Measurements from ENCODE around the gene CDK5RAP2. TPM values are rescaled to one million over a fixed set of nuclear protein-coding genes. Genes with fewer than 3 reads are reported as not detected.

Gene CDK5RAP2
- total and polyA plus RNA-seq, 10 donors: 19.5 to 93.7 (median 61.9) TPM

DNA sequence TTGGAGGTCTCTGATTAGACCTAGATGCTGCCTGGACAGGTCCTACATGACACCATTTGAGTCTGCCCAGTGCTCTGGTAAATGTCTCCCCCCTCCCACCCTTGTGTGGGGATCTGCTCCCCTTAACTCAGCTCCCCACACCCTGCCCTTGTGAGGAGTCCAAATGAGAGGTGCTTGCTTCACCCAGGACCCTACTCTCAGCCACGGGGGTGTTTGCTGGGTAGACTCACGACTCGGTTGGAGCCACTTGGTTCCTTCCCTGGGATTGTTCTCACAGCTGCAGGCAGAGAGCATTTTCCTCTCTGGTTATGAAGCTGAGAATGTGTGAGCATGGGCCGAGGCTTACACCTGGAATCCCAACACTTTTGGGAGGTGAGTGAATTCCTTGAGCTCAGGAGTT, 204.7 kb downstream of the CDK5RAP2 start:
- H3K9me3 ChIP-seq: peaks cover 0 to 19% (median 16%) of the 10 kb centered on the region in 8 donors
- no peak for DNase-seq
- 79 to 97% (median 95%) methylated on average over 4 of the region's 4 CpGs for WGBS, 5 donors
- H3K4me1 ChIP-seq: no peaks in the 10 kb centered on the region
- TF ChIP-seq, protein P1, sequence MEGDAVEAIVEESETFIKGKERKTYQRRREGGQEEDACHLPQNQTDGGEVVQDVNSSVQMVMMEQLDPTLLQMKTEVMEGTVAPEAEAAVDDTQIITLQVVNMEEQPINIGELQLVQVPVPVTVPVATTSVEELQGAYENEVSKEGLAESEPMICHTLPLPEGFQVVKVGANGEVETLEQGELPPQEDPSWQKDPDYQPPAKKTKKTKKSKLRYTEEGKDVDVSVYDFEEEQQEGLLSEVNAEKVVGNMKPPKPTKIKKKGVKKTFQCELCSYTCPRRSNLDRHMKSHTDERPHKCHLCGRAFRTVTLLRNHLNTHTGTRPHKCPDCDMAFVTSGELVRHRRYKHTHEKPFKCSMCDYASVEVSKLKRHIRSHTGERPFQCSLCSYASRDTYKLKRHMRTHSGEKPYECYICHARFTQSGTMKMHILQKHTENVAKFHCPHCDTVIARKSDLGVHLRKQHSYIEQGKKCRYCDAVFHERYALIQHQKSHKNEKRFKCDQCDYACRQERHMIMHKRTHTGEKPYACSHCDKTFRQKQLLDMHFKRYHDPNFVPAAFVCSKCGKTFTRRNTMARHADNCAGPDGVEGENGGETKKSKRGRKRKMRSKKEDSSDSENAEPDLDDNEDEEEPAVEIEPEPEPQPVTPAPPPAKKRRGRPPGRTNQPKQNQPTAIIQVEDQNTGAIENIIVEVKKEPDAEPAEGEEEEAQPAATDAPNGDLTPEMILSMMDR (IDR thresholded peaks at IDR 0.05 in 8 of 11, conservative IDR thresholded peaks at IDR 0.05 in 3 of 11): no peak
- TF ChIP-seq POLR2A (IDR thresholded peaks at IDR 0.05) (no peak), POLR2AphosphoS5 (IDR thresholded peaks at IDR 0.05) (no peak)
- peaks cover 0 to 12% (median 0%) of the 10 kb centered on the region in 6 donors for H3K36me3 ChIP-seq
- H3K27ac ChIP-seq: no peak overlapping the region
- H3K4me3 ChIP-seq: no peak overlapping the region
- intact Hi-C loops (cut with DNase I; ENCODE audit: low total_unique reads): no loop called here
- no peaks in the 10 kb centered on the region for H3K27me3 ChIP-seq (replicated peaks in 1 of 7)

DNA sequence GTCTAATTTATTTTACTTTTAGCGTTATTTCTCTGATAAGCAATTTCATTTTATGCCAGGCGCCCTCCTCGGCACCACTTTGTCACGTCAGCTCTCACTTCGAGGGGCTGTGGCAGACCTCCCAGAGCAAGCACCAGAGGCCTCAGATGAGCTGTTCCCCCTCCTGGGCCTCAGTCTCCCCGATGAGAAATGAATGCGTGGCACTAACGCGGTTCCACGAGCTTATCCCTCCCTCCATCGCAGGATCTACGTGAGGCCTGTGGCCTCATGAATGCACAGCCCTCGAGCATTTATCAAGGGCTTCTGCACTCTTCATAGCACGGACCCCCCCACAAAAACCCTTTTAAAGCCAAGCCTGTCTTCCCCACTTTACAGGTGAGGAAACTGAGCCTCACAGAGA, 205.2 kb downstream of the CDK5RAP2 start:
- no peak for DNase-seq
- Histone ChIP-seq H3K27me3 (replicated peaks in 1 of 7) (no peaks in the 10 kb centered on the region), H3K27ac (no peak overlapping the region), H3K36me3 (peaks cover 0 to 7% (median 0%) of the 10 kb centered on the region in 6 donors), H3K4me1 (no peaks in the 10 kb centered on the region), H3K9me3 (peaks cover 0 to 16% (median 12%) of the 10 kb centered on the region in 8 donors), H3K4me3 (no peak overlapping the region)
- intact Hi-C loops (cut with DNase I; ENCODE audit: low total_unique reads): no loop called here
- 90 to 95% (median 94%) methylated on average over 14 of the region's 14 CpGs for WGBS, 5 donors
- TF ChIP-seq POLR2A (IDR thresholded peaks at IDR 0.05): no peak

DNA sequence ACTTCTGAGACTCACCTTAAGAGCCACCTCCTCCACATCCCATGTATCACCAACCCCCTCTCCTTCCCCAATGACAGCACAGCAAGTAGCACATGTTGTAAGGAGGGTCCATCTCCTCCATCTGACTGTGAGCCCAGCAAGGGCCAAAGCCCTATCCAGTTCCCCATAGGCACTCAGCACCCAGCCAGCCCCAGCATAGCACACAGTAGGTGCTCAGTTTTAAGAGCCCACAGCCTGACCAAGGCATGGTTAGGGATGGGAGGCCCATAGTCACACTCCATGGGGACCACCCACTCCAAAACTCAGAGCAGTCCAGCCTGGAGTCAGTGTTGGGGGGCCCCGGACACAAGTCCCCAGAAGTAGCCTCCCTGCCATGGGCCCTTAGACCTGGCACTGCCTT, 205.7 kb downstream of the CDK5RAP2 start:
- no peak for DNase-seq
- TF ChIP-seq POLR2A (IDR thresholded peaks at IDR 0.05) (no peak), POLR2AphosphoS5 (IDR thresholded peaks at IDR 0.05) (no peak)
- TF ChIP-seq, protein P1 (IDR thresholded peaks at IDR 0.05 in 8 of 11, conservative IDR thresholded peaks at IDR 0.05 in 3 of 11): no peak
- 87 to 92% (median 89%) methylated on average over 1 of the region's 1 CpG for WGBS, 5 donors

DNA sequence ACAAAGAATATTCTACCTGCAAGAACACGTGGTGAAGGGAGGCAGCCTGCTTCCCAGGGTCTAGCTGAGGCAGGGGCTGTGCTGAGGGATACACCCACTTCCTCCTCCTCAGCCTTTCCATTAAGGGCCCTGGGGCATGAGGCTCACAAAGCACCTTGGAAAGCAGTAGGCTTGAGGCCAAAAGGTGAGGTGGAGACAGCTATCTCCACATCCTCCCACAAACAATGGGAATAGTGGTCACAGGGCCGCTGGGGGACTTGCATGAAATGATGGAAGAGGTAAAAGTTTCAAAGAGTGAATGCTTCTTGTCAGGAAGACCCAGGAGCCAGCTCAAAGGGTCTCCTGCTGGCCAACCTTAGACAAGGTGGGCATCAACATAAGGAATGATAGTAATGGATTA, 207.9 kb downstream of the CDK5RAP2 start:
- Histone ChIP-seq H3K36me3 (no peaks in the 10 kb centered on the region), H3K27ac (no peak overlapping the region), H3K9me3 (peaks cover 0 to 7% (median 5%) of the 10 kb centered on the region in 8 donors), H3K4me3 (no peak overlapping the region), H3K4me1 (no peaks in the 10 kb centered on the region), H3K27me3 (replicated peaks in 1 of 7) (no peaks in the 10 kb centered on the region)
- no peak for DNase-seq
- intact Hi-C loops (cut with DNase I; ENCODE audit: low total_unique reads): no loop called here
- TF ChIP-seq POLR2AphosphoS5 (IDR thresholded peaks at IDR 0.05): no peak
- TF ChIP-seq, protein P1 (IDR thresholded peaks at IDR 0.05 in 8 of 11, conservative IDR thresholded peaks at IDR 0.05 in 3 of 11): no peak
- no peak for TF ChIP-seq POLR2A (IDR thresholded peaks at IDR 0.05)
- 24 to 58% (median 53%) methylated on average over 2 of the region's 2 CpGs for WGBS, 5 donors

More for the DNA sequence above, 205.7 kb downstream of the CDK5RAP2 start:
- Histone ChIP-seq H3K4me1 (no peaks in the 10 kb centered on the region), H3K9me3 (peaks cover 0 to 11% (median 6%) of the 10 kb centered on the region in 8 donors), H3K36me3 (peaks cover 0 to 1% (median 0%) of the 10 kb centered on the region in 6 donors), H3K27ac (no peak overlapping the region), H3K27me3 (replicated peaks in 1 of 7) (no peaks in the 10 kb centered on the region), H3K4me3 (no peak overlapping the region)
- intact Hi-C loops (cut with DNase I; ENCODE audit: low total_unique reads): no loop called here

Data from spleen (tissue), 11 donors.